ENCODE measurements around the gene MRPS24. TPM values are rescaled to one million over a fixed set of nuclear protein-coding genes. Genes with fewer than 3 reads are reported as not detected.

MRPS24 gene
- total and polyA plus RNA-seq, 10 of the 15 experiments (the other 5 are each of a cell fraction or from before 2014, with no cell fraction given): 27.6 to 164 (median 106) TPM

DNA sequence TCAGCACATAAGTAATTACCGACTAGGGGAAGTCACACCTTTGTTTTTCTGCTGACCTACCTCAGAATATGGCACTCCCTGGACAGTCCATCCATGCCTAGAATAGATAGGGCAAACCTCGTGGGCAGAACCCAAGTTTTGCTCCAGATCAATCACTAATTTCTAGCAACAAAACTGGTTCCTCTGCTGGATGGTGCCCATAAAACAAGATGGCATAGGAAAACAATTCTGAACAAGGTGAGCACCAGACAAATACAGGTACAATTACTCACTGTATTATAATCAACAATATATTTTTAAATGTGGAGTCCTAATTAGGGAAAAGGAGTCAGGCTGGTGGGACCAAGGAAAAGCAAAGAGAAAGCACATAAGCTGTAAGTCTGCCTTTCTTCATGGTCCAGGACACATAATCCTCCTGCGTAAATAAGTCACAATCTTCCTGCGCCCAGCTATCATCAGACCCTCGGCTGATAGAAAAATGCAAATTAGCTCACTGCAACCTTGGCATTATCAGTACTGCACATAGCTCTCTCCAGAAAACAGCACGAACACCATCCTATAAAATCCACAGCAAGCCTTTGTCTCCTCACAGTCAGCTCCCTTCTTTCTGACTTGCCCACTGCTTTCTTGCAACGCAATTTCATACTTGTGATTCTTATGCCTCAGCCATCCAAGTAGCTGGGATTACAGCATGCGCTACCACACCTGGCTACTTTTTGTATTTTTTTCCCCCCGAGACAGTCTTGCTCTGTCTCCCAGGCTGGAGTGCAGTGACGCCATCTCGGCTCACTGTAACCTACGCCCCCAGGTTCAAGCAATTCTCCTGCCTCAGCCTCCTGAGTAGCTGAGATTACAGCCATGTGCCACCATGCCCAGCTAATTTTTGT lies 22.0 kb upstream of the MRPS24 start (continued):
- TF ChIP-seq CUX1 (IDR thresholded peaks at IDR 0.05; ENCODE audit: insufficient replicate concordance, low read depth, low read length) (no peak), RUNX3 (IDR thresholded peaks at IDR 0.05; ENCODE audit: low read length) (no peak)

GRCh38 chr7:43890468-43890867 lies 21.2 kb upstream of the MRPS24 start:
- in situ Hi-C loops (cut with MboI) (no loop called here), intact Hi-C loops (cut with micrococcal nuclease; ENCODE audit: unreplicated experiment) (no loop called here)
- WGBS (ENCODE audit: insufficient coverage, insufficient replicate concordance, low lambda C conversion rate, missing lambda C conversion rate): 82% methylated on average over 6 of the region's 6 CpGs
- no peak overlapping the region for H2AFZ ChIP-seq (ENCODE audit: control insufficient read depth, low read depth, low read length)
- H4K20me1 ChIP-seq (ENCODE audit: control insufficient read depth, insufficient read depth): no peaks in the 10 kb centered on the region
- FAIRE-seq (no peak), ATAC-seq (no peak), DNase-seq (ENCODE audit: low read depth, low spot score) (no peak)
- POLR2A ChIA-PET: interaction anchor here (0.7 kb wide), 1 partner anchor 32 kb away, joined by 5 read pairs; no protein-coding TSS in a partner anchor
- H3K4me3 ChIP-seq: no peak overlapping the region
- no peaks in the 10 kb centered on the region for H3K4me1 ChIP-seq (ENCODE audit: control insufficient read depth, insufficient read depth, low read length)
- no peak overlapping the region for H3K9ac ChIP-seq (ENCODE audit: control insufficient read depth, insufficient read depth, low read length)
- no TSS peak for BruUV-seq (replicated peaks)
- CTCF ChIA-PET: no interaction called here
- peak in 1 of 2 experiments; percentile 37; a peak in 1 of 4 replicates for TF ChIP-seq SRF (IDR thresholded peaks at IDR 0.05; ENCODE audit: low read depth in 2 of 2, low read length in 2 of 2)
- TF ChIP-seq KAT2A (conservative IDR thresholded peaks at IDR 0.05; ENCODE audit: control insufficient read depth, low read depth, low read length): no peak
- no peak overlapping the region for H3K27ac ChIP-seq (ENCODE audit: control insufficient read depth, insufficient read depth)
- no peak overlapping the region for H3K4me2 ChIP-seq (ENCODE audit: control insufficient read depth, insufficient read depth)
- RAD21 ChIA-PET (ENCODE audit: unreplicated experiment): no interaction called here
- H3K36me3 ChIP-seq (ENCODE audit: control insufficient read depth in 2 of 2, insufficient read depth in 2 of 2, low read length in 1 of 2): peaks cover 2 to 6% of the 10 kb centered on the region in 2 experiments; a peak in 2 of 4 replicates
- H3K79me2 ChIP-seq (ENCODE audit: control insufficient read depth, insufficient read depth, low read length): peaks cover 3% of the 10 kb centered on the region
- no peaks in the 10 kb centered on the region for H3K9me3 ChIP-seq (replicated peaks; ENCODE audit: control insufficient read depth, insufficient read depth, low read length)
- H3K27me3 ChIP-seq (replicated peaks in 1 of 2; ENCODE audit: control insufficient read depth in 2 of 2, insufficient read depth in 2 of 2, low read length in 1 of 2): no peaks in the 10 kb centered on the region
- SMC1A ChIA-PET (ENCODE audit: uncharacterized antibody, unreplicated experiment): no interaction called here

Measured in GM12878 (cell line).